SU-DHL-6 (cell line): ENCODE results near the gene MLLT10.
A peak's percentile ranks its signal among the peaks of the same experiment; 100 is the strongest.

Experiments used
- EZH2phosphoT487 ChIP-seq: fragments of 200-600 bp; sonication (generic), shearing (Covaris generic); conservative IDR thresholded peaks from 2 replicates; pipeline ENCODE4 v1.6.1; 2018; ENCODE audit warnings: mild to moderate bottlenecking, antibody characterized with exemption, low read length, moderate library complexity, mixed read lengths
- TF ChIP-seq, protein P1 (sequence below): fragments of 200-600 bp; sonication (generic); IDR thresholded peaks from one replicate; pipeline ENCODE4 v1.5.1; 2017; ENCODE audit warnings: antibody characterized with exemption, mild to moderate bottlenecking, low read length, moderate library complexity; ENCODE audit not compliant: insufficient read depth, poor library complexity, severe bottlenecking

DNA sequence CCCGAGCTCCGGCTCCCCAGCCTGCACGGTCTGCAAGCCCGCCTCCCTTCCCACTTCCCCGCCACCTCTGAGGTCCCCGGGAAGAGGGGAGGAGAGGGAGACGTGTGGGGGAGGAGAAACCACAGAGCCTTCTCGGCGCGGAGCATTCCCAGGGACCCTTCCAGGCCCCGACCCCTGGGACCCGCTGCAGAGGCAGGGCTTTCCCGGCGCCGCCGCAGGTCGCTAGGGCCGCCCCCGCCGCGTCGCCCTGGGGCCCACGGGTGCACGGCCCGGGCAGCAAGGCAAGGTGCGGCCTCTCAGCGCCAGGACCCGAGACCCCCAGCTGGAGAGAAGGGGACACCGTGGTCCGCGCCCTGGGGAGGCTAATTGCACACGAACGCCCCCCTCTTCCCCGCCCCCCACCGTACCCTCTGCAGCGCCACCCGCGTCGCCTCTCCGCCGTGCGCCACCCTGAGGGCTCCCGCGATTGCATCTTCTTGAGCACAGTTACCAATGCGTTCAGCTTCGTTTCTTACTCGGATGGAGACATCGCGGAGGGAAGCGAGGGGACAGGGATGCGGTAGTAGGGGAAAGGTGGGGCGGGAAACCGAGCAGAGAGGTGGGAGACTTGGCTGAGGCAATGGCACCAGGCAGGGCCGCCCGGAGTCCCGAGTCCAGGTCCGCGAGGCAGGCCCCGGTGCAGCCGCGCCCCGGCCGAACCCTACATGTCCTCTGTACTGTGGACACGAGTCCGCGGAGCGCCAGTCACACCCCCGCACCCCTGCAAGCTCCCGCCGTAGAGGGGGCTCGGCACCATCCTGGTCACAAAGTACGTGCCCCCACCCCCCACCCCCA is 37.5 kb upstream of the MLLT10 start:
- TF ChIP-seq, protein P1, sequence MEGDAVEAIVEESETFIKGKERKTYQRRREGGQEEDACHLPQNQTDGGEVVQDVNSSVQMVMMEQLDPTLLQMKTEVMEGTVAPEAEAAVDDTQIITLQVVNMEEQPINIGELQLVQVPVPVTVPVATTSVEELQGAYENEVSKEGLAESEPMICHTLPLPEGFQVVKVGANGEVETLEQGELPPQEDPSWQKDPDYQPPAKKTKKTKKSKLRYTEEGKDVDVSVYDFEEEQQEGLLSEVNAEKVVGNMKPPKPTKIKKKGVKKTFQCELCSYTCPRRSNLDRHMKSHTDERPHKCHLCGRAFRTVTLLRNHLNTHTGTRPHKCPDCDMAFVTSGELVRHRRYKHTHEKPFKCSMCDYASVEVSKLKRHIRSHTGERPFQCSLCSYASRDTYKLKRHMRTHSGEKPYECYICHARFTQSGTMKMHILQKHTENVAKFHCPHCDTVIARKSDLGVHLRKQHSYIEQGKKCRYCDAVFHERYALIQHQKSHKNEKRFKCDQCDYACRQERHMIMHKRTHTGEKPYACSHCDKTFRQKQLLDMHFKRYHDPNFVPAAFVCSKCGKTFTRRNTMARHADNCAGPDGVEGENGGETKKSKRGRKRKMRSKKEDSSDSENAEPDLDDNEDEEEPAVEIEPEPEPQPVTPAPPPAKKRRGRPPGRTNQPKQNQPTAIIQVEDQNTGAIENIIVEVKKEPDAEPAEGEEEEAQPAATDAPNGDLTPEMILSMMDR, result peak; percentile 78
- no peak for TF ChIP-seq EZH2phosphoT487
